Stimulated activated CD4-positive, alpha-beta T cell treated with anti-CD3 and anti-CD28 coated beads, Interleukin-15, amount 100 ng/mL, for 24 hours (primary cell): ENCODE data around the gene CAMK2A.

Experiments used
- DNase-seq: peaks from one replicate; pipeline ENCODE4 v3.0.0-alpha.2; 2020

CAMK2A gene

DNA sequence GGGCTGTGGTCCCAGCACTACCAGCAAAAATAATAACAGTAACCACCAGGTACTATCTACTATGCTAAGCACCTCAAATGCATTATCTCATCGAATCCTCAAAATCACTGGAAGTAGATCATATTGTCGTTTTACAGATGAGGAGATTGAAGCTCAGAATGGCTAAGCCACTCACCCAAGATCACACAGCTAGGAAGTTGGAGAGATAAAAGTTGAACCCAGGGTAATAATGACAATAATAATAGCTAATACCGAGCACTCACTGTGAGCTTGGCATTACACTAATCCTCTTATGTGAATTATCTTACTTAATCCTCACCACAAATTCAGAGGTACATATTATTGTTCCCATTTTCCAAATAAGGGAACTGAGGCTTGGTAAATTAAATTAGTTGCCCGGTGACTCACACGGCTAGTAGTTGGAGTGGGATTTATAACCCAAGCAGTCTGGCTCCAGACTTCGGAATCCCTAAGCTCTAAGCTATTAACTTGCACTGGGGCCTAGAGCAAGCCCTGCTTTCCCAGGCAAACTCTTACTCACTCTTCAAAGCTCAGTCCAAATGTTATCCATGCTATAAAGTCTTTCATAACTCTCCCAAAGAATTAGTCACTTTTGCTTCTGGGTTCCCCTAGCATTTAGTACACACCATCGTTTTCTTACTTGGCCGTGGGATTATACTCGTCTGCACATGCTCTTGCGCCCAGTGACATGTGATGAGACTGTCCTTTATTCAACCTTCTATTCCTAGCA is 9.3 kb upstream of the CAMK2A start:
- no peak for DNase-seq

DNA sequence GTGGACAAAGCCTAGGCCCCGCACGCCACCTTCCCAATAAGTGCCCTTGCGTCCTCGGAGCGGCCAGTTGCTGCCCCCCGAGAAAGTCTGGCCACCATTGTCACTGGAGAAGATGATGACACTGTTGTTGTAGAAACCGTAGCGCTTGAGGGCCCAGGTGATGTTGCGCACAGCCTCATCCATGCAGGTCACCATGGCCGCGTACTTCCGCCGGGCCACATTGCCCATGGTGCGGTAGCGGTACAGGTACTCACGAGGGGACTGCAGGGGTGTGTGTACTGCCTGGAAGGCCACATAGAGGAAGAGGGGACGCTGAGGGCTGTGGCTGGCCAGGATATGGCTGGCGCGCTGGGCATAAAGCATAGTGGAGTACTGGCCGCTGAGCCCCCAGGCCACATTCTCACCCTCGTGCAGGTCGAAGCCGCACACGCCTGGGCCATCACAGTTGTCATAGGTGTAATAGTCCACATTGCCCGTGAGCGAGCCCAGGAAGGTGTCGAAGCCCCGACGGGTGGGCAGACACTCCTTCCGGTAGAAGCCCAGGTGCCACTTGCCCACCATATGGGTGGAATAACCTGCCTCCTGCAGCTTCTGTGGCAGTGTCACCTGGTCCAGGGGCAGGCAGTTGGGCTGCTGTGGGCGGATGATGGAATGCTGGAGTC is 8.5 kb upstream of the CAMK2A start:
- DNase-seq, result no peak

DNA sequence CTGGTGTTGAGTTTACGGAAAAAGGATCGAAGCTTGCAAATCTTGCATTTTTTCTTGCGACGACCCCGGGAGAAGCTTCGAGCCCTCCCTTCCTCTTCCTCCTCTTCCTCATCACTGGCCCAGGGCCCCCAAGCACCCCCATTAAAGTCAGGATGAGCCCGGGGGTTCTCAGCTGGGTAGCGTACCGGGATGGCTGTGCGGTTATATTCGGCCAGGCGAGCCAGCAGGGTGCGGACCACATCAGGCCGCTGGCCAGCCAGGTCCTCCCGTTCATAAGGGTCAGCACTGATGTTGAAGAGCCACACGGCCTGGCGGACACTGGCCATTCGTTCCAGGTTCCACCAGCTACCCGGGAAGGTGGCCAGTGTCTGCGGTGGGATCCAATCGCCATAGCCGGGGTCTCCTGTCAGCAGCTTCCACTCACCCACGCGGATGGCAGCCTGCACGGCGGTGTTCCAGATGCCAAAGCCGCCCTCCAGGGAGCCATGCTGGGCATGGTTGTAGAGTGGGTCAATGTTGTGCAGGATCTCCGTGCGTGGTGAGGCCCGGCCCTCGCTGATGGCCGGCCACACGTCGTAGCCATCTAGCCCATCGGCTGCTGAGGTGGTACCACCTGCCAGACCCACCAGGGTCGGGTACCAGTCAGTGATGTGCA is 7.8 kb upstream of the CAMK2A start:
- no peak for DNase-seq

DNA sequence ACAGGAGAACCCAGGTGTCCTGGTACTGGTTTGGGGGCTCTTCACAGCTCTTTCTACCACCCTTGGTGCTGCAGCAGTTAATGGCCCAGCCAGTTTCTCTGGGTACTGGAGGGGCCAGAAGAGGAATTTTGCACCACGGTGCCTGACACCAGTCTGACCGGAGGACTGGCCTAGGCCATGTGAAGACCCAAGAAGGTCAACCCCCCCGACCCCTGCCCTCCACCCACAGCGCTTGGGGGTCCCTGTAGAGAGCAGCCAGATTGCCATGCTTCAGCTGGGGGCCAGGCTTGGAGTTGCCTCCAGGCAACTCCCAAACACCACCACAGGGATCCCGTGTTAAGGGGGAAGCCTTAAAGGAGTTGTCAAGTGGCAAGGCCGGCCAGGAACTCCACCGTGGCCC is 6.9 kb upstream of the CAMK2A start:
- no peak for DNase-seq

DNA sequence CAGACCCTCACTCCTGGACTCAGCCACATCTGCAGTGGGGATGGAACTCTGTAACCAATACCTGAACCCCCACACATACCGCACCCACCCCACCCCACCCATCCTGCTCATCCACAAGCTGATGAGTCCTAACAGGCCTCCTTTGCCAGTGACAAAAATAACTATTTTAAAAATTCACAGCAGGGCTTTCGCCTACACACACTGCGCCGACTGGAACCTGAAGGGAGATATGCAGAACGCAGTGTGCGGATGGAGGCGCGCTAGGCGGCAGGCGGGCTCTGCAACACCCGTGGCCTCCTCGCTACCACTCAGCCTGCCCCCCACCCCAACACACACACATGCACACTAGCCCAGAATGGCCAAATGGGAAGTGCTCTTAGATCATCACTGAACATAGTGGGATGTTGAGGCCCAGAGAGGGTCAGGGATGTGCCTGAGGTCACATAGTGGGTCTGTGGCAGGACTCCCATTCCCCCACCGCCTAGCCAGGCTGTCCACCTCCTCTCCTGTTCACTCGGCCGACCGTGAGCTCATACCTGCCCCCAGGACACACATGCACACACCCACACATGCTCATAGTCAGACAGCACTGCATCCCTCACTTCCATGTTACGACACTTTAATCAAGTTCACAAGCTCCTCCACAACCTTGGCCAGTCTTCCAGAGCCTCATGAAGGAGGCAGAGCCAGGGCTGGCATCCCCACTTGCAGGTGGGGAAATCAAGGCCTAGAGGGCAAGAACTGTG is 6.3 kb upstream of the CAMK2A start:
- no peak for DNase-seq

DNA sequence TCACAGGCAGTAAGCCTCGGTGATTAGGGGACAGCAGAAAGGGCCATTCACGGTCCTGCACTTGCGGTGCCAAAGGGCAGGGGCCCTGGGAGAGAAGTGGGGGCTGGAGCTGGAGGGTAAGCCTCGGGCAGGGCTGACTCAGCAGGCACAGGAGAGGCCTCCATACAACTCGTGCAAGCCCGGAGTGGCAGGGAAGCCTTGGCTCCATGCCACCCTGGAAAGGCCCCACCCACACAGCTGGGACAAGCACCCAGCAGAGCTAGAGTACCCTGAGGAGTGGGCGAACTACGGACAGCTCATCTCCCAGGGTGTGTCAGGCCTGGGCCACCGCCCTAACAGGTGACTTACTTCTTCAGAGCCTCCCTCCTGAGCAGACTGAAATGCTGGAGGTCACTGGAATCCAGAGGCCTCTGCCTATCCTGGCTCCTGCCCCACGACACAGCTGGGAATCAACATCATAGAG is 5.6 kb upstream of the CAMK2A start:
- DNase-seq, result no peak

DNA sequence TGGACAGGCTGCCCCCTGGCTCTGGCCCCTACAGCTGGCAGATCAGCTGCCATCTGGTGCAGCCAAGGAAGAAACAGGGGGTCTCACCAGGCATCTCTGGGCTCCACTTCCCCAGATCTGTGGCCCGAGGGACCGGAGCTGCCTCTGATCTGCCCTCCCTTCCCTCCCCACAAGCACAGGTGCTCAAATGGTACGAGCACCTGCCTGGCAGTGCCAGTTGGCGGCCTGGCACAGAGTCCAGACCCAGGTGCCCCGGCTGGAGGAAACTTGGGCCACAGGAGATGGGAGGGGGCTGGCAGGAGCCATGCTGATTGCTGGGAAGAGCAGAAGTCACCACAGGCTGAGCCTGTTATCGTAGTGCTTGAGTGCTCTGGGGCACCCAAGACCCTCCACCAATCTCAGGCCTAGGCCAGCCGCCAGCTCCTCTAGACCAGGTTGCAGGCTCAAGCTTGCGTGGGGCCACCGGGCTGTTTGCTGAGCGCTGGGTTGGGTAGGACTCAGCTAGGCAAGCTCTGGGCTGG is 5.0 kb upstream of the CAMK2A start:
- no peak for DNase-seq

DNA sequence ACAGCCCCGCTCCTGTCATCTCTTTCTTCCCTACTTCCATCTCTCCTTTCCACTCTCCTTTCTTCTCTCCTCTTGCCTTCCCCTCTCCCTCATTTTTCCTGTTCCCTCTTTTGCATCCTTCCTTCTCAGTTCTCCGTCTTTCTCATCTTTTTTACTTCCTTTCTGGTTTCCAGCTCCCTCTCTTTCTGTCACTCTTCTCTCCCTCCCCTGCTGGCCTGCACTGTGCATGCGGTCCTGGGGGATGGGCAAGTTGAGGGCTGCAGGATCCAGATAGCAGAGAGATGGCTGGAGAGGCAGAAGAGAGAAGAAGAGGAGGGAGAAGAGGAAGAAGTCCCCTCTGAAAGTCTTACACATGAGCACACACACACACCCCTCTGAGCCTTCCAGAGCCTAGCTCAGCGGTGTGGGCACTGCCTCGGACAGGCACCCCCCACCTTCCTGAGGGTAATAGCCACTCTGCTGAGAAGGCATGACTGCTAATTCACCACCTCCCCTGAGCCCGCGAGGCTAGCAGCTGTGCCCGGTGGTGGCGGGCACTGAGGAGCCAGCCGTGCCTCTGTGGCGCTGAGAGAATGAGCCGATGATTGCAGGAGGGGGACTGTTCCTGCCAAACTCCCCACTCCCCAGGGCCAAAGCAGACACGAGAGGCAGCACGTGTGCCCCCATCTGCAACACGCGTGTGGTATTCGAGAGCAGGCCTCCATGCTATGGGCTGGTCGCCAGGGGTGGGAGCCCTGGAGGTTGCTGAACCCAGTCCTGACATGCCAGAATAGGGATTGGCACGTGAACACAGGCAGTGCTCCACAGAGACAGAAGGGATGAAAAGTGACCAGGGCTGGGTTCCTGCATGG is 3.7 kb upstream of the CAMK2A start:
- no peak for DNase-seq

DNA sequence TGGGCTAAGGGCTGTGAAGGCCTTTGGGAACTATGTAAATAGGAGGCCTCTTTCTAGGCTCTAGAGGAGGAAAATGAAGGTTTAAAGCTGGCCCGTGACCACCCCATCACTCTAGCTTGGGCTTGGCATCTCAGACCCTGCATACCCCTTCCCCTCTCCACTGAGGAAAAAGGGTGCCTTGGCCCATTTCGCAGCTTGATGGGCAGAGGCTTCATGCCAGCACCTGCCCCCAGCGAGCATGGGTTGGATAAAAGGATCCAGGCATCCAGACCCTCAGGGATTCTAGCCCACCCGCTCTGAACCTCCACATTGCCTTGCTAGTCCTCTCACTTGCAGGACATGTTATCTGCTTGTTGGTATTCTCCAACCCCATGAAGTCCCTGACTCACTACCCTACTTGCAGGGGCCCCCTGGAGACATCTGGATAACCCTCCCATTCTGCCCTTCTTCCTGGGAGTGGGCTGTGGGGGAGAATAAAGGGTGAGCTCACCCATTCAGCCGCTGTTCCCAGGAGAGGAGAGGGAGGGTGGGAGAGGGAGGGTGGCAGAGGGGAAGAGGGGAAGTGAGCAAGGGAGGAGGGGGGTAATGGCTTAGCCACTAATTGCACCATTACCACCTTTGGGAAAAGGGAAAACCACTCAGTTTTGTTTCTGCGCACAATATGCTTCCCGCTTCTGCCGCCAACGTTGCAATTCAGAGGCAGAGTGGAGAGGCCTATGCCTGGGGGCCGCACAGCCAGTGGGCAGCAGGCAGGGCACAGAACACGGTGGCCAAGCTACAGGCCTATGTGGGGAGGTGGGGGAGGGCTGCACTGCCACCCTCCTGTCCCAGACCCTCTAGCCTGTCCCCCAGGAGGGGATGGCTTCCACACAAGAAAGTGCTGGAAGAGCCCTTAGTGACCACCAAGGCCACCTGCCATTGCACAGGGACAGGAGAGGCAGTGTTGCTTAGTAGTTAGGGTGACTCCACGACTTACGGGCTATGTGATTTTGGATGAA is 2.1 kb upstream of the CAMK2A start:
- DNase-seq, result no peak

DNA sequence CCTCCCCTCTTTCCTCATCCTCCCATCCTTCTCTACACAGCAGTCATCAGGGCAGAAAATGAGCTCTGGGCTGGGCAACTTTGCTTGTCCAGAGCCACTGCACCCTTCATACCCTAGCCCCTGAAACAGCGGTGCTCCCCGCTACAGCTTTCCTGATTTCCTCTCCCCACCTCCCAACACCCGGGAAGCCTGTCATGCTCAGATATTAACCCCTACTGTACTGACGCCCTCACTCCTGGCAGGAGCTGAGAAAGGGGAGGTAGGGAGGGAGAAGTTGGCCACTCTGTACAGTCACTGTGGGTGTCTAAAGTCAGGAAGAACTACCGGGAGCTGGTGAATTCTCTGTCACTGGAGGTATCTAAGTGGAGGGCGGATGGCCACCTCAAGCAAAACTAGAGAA is 782 bp downstream of the CAMK2A start:
- no peak for DNase-seq

DNA sequence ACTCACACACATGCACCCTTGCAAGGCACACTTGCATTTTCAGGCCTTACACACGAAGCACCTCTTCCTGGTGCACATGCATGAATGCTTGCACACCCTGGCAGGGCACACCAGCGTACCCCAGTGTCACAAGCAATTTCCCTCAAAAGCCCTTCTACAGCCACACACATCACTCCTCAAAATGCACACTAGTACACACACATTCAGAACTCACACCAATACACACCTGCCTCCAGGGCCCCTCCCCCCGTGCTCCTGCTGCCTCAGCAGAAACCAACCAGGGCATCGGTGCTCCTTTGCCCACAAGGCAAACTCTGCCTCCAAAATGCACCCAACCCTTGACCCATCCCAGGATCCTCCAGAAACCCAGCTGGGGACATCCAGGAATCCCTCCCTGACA is 1.2 kb downstream of the CAMK2A start:
- no peak for DNase-seq

DNA sequence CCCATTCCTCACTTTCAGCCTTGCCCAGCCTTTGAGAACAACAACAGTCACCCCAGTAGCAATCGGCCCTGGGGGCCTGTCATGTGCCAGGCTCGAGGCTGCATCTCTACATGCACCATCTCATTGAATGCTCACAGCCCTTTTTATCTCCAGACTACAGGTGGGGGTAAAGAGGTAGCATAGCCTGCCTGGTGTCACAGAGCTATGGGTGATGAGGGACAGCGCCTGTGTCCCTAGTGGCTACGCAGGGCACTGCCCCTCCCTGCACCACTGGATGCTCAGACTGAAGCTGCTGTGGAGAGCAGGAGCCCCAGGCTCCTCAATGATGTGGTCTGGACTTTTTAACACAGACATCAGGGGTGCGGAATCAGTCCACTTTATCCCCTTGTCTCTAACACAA is 2.8 kb downstream of the CAMK2A start:
- no peak for DNase-seq

DNA sequence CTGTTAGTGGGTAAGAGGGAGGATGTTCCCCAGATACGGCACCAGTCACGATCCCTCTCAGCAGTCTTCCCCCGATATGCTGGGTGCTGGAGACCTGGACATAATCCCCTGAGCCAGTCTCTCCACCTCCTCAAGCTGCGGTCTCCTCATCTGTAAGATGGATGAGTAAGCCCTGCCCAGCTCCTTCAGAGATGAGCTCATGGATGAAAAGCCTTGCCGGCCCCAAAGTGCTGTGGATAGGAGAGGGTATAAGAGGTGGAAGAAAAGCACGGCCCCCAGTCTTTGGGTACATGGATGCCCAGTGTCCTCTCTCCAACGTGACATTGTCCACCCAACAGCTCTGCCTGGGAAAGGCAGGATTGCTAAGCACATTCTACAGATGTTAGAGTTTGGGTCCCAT is 4.5 kb downstream of the CAMK2A start:
- no peak for DNase-seq

DNA sequence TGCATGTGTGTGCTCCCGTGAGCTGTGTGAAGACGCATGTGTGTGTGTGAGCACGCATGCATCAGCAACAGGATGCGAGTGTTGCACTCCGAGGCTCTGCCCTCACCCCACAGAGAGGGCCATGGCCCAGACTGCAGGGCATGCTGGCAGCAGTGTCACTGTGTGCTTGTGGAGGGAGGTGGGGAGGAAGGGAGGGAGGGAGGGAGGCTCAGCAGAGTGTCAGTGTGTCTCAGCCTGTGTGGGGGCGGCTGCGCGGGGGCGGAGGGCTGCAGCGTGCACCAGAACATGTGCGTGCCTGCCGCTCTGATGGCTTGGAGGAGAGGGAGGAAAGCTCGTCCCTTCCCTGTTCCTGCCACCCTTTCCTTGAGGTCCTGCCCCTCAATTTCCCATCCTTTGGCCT is 5.3 kb downstream of the CAMK2A start:
- no peak for DNase-seq

DNA sequence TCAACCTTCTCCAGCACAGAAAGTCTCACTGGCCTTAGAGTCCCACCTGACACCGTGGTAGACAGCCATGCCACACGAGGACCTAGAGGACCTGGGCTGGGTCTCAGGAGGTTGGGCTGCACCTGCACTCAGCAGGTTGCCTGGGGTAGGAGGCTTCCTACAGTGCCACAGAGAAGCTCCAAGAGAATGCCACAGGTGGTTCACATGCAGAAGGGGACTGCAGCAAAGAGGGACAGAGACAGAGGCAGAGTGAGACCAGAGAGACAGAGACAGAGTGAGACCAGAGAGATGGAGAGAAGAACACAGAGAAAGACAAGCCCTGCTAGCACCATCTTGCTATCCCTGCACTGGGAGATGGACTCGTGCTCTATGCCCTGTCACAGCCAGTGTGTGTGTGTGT is 5.7 kb downstream of the CAMK2A start:
- no peak for DNase-seq

DNA sequence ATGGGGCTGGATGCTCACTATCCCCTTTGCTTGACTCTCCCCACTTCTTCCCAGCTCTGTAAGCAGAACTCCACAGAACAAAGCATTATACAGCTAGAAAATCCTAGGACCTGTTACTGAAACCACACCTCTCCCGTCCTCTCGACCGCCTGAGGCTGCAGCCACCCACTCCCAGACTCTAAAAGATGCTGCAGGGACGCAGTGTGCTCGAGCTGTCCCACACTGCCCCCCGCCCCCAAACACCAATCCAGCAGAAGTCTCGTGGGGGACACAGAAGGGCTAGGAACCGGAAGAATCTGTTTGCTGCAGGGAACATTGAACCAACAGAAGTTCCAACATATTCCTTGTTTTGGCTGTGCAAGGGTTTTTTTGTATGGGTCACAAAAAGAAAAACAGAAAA is 7.6 kb downstream of the CAMK2A start:
- no peak for DNase-seq

DNA sequence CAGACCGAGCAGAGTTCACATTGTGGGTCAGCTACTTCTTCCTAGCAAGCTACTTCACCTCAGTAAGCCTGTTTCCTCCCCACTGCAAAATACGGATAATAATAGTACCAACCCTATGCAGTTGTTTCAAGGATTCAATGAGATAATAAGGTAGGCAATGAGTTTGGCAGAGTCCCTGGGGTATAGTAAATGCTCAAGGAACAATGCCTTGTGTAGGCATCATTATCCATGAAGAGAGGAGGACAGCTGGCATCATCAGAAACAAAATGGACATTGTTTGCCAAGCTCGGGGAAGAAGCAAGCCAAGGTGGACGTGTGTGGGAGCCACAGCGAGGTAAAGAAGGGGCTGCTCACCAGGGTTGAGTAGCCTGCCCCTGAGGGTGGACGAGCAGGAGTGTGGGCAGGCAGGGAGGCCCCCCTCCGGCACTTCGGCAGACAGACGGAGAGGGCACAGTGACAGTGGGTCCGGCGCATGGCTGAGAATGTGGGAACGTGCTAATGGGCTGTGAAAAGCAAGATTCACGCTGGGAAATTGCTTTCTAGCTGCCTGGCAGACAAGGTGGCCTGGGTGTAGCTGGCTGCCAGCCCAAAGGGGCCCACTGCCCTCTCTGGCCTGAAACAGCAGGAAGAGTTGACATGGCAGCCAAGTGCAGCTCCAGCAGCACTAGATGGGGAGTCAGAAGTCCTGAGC is 10.1 kb downstream of the CAMK2A start:
- DNase-seq, result no peak

DNA sequence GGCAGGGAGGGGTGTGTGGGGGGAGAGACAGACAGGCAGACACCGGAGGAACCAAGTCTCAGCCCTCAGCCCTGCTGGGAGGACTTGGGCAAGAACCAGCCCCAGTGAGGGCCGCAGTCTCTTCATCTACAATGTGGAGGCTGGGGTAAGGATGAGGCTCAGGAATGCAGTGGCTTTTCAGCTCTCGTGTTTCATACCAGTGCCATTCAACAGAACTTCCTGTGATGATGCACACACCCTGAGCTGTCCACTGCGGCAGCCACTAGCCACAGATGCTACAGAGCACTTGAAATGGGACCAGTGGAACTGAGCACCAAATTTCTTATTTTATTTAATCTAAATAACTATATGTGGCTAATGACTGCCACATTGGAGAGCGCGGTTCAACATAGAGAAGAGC is 10.7 kb downstream of the CAMK2A start:
- DNase-seq, result no peak

DNA sequence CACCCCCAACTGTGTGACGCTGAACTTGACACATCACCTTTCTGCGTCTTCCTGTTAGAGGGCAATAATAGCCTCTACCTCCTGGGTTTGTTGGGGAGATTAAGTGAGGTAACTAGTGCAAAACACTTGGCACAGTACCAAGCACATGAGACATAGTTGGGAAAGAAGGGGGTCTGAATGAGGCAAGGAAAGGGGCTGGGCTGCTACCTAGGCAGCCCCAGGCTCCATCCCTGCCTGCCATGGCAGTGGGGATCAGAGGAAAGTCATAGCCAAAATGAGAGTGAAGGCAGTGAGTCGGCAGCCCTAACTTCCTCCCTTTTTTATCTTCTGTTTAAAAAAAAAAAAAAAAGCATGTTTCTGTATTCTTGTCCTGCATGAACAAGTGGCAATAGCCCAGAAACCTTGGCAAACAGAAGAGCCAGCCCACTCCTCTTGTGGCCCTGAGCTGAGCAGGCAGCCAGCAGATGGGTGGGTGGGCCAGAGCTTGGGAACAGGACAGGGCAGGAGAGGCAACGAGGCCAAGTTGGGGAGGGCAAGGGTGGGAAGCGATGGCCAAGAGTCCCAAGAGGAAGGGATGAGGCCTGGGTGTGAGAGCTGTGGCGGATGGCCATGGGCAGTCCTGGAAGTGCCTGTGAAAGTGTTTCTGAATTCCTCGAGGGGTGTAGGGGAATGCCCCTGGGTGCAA is 11.4 kb downstream of the CAMK2A start:
- no peak for DNase-seq

DNA sequence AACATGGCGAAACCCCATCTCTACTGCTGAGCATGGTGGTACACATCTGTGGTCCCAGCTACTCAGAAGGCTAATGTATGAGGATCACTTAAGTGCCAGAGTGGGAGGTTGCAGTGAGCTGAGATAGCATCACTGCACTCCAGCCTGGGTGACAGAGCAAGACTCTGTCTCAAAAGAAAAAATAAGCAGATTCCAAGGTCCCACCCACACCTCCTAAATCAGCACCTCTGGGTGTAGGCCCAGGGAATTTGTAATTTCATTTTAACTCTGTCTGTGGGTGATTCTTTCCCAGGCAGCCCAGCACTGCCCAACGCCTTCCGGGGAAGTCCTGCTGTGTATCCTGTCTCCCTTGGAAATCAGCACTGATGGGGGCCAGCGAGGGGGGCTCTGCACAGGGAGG is 12.5 kb downstream of the CAMK2A start:
- no peak for DNase-seq
